Transverse colon (tissue), 3 donors: Measurements from ENCODE around the gene GNB2.
"Not testable (repeated sequence)": the region's sequence is repeated elsewhere in the genome, so short reads cannot be mapped to it uniquely, and the experiment has no call there.

Source experiments
- CTCF ChIP-seq, 5 experiments: fragments of 200-600 bp in 3 of 5; fragments of 450-650 bp in 2 of 5; sonication (generic) in 3 of 5; IDR thresholded peaks; 1 replicate in 2 of 5; 2 replicates in 3 of 5; pipeline ENCODE4 v1.5.1; 2016 to 2017; ENCODE audit warnings: antibody characterized with exemption in 5 of 5, inconsistent platforms in 3 of 5, mild to moderate bottlenecking in 2 of 5, moderate library complexity in 1 of 5
- EP300 ChIP-seq: sonication (generic); formaldehyde crosslinking; IDR thresholded peaks from one replicate; pipeline ENCODE4 v1.6.1; 2017; ENCODE audit warnings: antibody characterized with exemption, low read depth
- POLR2A ChIP-seq: fragments of 450-650 bp; IDR thresholded peaks from one replicate; pipeline ENCODE4 v1.6.1; 2016; ENCODE audit warnings: antibody characterized with exemption, mild to moderate bottlenecking, moderate library complexity

DNA sequence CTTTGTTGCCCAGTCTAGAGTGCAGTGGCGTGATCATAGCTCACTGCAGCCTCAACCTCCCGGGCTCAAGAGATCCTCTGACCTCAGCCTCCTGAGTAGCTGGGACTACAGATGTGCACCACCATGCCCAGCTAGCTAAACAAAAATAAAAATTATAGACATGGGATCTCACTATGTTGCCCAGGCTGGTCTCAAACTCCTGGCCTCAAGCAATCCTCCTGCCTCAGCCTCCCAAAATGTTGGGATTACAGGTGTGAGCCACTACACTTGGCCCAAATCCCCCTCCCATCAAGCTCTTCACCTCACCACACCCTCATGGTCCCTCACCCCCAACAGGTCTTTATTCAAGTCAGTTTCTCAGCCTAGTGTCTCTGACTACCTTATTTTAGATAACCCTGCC is 43.5 kb downstream of the GNB2 start:
- TF ChIP-seq POLR2A; CTCF (IDR thresholded peaks at IDR 0.05); EP300: not testable (repeated sequence)
